HT1080 (cell line): ENCODE data around the gene NEMF. TPM values are rescaled to one million over a fixed set of nuclear protein-coding genes. Genes with fewer than 3 reads are reported as not detected.
"Not testable (repeated sequence)": the region's sequence is repeated elsewhere in the genome, so short reads cannot be mapped to it uniquely, and the experiment has no call there.

Source experiments
- DNase-seq: peaks from one replicate; pipeline ENCODE4 v3.0.0-alpha.2; 2015; ENCODE audit warnings: low read depth
- total RNA-seq: library from RNA; depleted of rRNA; stranded (reverse); fragments of >200 nt; shearing (Covaris generic); gene quantifications from 2 replicates; pipeline ENCODE4 v1.2.3, GENCODE V29; 2014

NEMF gene
- total RNA-seq, 1 experiment from 2014 or later: 38.6 TPM

- no peak for DNase-seq
These were observed 3.3 kb downstream of the NEMF start for GRCh38 chr14:49849213-49849847.

GRCh38 chr14:49828640-49829039 lies 23.9 kb downstream of the NEMF start:
- no peak for DNase-seq

- DNase-seq: no peak
These were observed 32.4 kb downstream of the NEMF start for GRCh38 chr14:49820176-49820575.

- DNase-seq: no peak
These were observed 35.7 kb downstream of the NEMF start for GRCh38 chr14:49816844-49817243.

- DNase-seq: not testable (repeated sequence)
These were observed 36.5 kb downstream of the NEMF start for GRCh38 chr14:49816118-49816517.

GRCh38 chr14:49808780-49809179 lies 43.8 kb downstream of the NEMF start:
- no peak for DNase-seq

GRCh38 chr14:49796025-49796424 lies 56.6 kb downstream of the NEMF start:
- peak; percentile 7 for DNase-seq

- DNase-seq: no peak
These were observed 60.0 kb downstream of the NEMF start for GRCh38 chr14:49792618-49793017.

GRCh38 chr14:49786315-49786714 lies 66.3 kb downstream of the NEMF start:
- no peak for DNase-seq

GRCh38 chr14:49783394-49784014 lies 69.1 kb downstream of the NEMF start:
- no peak for DNase-seq

- DNase-seq: not testable (repeated sequence)
These were observed 71.5 kb downstream of the NEMF start for GRCh38 chr14:49781040-49781439.

- DNase-seq: no peak
These were observed 74.2 kb downstream of the NEMF start for GRCh38 chr14:49778421-49778820.

- no peak for DNase-seq
These were observed 78.5 kb downstream of the NEMF start for GRCh38 chr14:49774106-49774505.

- not testable (repeated sequence) for DNase-seq
These were observed 80.9 kb downstream of the NEMF start for GRCh38 chr14:49771691-49772090.

GRCh38 chr14:49770212-49770817 lies 82.3 kb downstream of the NEMF start:
- peak; percentile 8 for DNase-seq

- no peak for DNase-seq
These were observed 82.9 kb downstream of the NEMF start for GRCh38 chr14:49769581-49770211.

- peak; percentile 4 for DNase-seq
These were observed 83.4 kb downstream of the NEMF start for GRCh38 chr14:49769171-49769570.

- peak; percentile 50 for DNase-seq
These were observed 84.1 kb downstream of the NEMF start for GRCh38 chr14:49768301-49769121.

GRCh38 chr14:49767571-49768300 lies 84.9 kb downstream of the NEMF start, which contains the start of gene KLHDC2:
Gene KLHDC2, plus strand, starts transcription at chr14:49768153. Its CDS starts 316 bp downstream, at chr14:49768469.
- DNase-seq: peak; percentile 85

- DNase-seq: no peak
These were observed 85.4 kb downstream of the NEMF start for GRCh38 chr14:49767270-49767570.

GRCh38 chr14:49766839-49767238 lies 85.7 kb downstream of the NEMF start:
- DNase-seq: no peak
